Esophagus mucosa (tissue), 1 donor: ENCODE measurements around the gene NALCN. TPM values are rescaled to one million over a fixed set of nuclear protein-coding genes. Genes with fewer than 3 reads are reported as not detected.

Experiments
- ATAC-seq: fragments of 200-7000 bp; cut with Tn5 transposase; one replicate; pipeline ENCODE4 v1.9.1; 2020
- total RNA-seq: library from RNA; stranded (reverse); gene quantifications from one replicate; pipeline ENCODE4 v1.2.4, GENCODE V29; 2023
- donor health status: DM: yes; HTN: yes; CAD: no.

The NALCN gene
- total RNA-seq, 1 donor from 2014 or later: not detected

DNA sequence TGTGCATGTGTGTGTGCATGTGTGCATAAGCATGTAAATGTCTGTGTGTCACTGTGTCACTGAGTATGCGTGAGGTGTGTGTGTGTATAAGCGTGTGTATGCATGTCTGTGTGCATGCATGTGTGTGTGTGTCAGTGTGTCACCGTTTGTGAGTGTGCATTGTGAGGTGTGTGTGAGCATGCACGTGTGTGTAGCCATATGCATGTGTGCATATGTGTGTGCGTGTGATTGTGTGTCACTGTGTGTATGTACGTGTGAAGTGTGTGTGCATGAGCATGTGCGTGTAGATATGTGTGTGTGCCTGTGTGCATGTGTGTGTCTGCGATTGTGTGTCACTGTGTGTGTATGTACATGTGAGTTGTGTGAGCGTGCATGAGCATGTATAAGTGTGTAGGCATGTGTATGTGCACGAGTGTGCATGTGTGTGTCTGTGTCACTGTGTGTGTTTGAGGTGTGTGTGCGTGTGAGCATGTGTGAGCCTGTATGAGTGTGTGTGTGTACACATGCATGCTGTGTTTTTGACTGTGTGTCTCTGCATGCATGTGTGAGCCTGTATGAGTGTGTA is 144.5 kb downstream of the NALCN start:
- ATAC-seq: no peak

DNA sequence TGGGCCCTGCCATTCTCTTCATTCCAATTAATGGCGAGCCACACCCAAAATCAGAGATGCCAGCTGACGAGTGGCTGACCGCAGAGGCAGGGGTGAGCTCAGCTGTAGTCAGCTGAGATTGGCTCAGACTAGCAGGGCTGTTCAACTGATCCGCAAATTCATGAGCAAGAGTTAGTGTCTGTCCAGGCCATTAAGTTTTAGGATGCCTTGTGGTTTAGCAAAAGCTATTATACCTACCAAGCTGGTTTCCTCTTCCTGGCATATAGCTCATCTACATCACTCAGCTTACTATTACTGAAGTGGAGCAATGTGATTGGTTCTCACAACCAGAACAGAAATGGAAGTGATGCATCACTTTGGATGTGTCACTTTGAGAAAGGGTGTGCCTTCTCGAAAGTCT is 148.7 kb downstream of the NALCN start:
- ATAC-seq: no peak

DNA sequence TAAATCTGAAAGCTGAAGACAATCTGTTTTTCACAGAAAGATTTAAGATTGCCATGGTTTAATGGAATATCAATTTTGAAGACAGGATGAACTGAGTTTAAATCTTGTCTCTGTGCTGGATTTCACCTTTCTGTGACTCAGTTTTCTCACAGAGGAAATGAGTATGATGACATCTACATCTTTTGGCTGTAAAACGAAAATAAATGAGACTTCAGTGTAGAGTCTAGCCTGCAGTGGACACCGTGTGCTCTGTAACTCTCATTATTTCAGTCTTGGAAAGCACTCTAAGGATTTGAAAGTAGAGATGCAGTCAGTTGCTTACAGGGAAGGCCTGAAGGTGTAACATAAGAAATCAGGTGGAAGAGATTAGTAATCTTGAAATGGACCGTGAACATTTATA is 150.4 kb downstream of the NALCN start:
- ATAC-seq: no peak

DNA sequence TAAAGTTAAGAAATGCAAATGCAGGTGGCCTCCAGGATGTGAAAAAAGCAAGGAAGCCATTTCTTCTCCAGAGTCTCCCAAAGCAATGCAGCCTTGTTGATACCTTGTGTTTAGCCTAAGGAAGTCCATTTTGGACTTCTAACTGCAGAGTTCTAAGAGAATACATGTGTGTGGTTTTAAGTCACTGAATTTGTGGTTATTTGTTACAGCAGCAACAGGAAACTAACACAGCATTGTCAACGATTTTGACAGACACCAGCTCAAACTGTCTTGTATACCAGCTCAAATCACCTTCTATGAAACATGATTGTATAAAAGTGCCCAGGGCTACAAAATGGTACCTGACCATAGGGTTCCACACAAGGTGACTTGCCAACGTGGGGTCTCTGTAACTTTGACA is 151.4 kb downstream of the NALCN start:
- no peak for ATAC-seq

DNA sequence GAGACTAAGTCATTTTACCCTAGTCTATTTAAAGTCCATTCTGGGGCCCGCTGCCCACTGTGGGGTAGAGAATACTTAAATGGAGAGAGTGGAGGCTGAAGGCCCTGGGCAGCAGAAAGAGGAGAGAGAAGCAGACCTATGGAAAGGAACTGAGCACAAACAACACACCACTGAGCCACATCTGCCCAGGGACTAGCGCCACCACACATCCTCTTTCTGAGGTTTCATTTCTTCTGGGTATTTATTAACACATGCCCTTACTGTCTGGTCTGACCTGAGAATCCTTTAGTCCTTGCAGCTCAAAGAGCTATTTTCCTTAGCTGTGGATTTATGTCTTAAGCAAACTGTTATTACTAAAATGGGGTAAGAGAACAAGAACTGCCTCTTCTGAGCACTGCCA is 154.0 kb downstream of the NALCN start:
- no peak for ATAC-seq

DNA sequence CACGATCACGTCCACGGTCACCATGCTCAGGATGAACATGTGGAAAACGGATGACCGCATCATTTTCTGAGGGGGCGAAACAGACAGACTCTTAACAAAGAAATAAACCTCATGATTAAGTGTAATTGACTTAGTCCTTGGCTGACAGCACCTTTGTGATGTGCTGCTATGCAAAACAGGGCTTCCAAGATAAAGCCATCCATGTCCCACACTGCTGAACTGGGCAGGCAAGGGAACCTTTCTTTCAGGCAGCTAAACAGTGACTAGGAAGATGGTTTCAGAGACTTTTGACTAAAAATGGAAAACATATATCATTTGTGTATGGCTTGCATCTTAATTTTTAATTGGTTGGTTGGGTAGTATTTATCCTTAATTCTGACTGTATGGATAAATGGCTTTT is 157.8 kb downstream of the NALCN start:
- no peak for ATAC-seq

DNA sequence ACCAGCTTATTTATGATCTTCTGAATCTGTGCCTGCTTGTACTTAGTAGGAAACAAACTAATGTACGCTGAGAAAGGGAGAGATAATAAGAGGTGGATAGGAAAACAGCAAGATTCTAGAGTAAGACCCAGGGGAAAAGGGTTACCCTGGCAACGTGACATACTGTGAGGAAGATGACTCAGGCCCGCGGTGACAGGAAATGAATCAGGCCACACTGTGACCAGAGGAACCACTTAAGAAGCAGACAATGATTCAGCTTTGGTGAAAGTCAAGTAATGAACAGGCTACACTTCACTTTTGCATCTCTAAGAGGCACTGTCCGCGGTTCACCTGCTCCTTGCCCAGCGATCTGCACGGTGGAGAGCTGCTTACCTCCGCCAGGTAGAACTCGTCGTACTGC is 158.2 kb downstream of the NALCN start:
- no peak for ATAC-seq

DNA sequence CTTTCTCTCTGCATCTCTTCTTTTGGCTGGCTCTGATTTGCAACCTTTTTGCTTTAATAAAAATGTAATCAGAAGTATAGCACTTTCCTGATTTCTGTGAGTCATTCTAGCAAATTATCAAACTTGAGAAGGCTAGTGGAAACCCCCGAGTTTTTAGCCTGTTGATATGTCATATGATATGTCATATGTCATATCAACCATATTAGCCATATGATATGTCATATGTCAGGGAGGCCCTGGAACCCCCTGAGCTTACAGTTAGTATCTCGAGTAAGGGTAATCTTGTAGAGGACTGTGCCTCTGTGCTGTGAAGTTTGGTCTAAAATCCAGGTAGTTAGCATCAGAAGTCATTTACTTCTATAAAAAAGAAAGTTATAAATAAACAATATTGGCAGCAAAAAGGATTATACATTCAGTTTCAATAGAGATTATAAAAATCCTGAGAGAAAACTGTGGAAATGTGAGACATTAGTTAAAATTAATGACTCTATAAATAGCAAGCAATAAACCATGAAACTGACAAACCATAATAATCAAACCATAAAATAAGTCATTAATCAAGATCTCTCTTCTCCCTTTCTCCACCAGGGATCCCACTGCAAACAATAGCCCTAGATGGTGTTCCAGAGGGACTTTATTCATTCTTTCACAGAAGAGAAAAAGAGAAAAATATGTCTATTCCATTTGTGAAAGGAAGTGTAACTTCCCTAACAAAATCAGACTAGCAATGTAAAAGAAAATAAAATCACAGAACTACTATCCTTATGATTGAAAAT is 167.4 kb downstream of the NALCN start:
- ATAC-seq: no peak

DNA sequence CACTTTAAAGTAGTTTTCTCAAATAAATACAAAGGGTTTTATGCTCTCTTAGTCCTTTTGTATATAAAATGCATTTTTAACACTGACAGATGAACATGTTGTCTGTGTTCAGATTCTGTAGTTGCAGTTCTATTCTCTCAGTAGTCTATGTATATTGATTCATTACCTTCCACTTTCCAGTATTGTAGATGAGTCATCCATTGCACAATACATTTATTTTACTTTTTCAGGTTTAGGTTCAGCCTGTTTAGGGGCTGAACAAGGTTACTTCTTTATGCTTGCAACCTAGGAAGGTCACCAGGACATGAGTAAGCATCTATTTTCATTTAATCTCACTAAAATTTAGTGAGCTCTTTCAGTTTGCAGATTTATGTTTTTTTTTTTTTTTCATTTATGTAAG is 173.6 kb downstream of the NALCN start:
- ATAC-seq: no peak

DNA sequence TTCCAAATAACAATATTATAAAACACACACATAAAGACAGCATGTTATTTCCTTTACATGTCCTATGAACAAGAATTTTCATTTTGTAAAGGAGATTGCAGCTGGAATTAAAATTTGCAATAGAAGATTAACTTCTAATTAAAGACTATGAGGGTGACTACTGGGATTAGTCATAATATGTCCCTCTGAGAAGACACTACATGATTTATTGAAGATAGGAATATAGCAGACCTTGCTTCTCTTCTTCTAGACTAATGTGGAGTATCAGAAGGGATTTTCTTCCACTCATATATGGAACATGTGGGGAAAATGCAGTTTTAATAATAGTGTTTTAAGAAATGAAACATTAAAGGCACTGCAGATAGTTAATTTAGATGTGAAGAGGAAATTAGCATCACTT is 177.8 kb downstream of the NALCN start:
- ATAC-seq: no peak

DNA sequence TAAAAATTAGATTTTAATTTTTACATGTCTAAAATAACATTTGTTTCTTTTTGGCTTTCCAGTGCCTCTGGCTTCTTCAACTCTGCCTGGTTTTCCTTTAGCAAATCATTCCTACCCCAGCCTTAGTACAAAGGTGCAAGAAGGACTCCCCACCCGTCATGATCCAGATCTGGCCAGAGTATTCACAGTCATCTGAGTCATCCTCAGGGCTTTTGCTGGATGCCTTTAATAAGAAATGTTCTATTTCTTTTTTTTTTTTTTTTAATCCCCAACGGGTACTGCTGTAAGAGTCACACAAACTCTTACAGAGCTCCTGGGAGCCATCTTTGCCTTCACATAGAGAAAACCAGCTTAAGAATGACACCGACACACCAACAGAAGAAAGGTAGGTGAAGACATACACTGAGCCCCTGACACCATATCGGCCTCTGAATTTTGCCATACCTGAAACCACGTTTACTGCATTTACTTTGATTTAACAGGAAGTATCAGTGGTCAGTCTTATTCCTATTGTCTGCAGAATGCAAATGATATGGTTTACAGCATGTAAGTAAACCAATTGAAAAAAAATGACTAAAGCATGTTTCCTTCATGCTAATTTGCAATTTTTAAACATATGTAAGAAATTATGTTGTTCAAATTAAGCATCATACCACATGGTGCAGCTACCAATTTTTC is 184.4 kb downstream of the NALCN start:
- no peak for ATAC-seq

DNA sequence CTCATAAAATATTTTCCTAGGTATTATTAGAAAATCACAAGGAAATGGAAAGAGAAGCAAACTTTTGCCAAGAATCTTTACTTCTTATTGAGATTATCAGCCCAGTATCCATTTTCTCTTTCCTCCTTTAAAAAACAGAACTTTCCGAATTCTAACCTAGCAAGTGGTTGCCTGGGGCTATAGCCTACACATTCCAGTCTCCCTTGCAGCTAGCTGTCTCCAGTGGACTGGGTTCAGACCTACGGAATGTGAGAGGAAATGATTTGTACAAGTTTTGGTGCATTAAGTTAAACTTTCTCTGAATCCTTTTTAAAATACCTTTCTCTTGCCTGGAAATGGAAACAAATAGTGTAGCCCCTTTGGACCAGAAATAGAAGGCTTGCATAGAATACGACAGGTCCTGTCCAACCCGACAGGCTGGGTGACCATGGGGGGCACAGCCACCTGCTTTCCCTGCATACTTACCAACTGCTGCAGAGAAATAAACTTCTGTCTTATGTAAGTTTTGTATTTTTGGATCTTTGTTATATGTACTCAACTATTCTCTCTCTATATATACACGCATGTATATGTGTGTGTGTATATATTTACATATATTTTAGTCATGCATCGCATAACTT is 185.9 kb downstream of the NALCN start:
- ATAC-seq: no peak

DNA sequence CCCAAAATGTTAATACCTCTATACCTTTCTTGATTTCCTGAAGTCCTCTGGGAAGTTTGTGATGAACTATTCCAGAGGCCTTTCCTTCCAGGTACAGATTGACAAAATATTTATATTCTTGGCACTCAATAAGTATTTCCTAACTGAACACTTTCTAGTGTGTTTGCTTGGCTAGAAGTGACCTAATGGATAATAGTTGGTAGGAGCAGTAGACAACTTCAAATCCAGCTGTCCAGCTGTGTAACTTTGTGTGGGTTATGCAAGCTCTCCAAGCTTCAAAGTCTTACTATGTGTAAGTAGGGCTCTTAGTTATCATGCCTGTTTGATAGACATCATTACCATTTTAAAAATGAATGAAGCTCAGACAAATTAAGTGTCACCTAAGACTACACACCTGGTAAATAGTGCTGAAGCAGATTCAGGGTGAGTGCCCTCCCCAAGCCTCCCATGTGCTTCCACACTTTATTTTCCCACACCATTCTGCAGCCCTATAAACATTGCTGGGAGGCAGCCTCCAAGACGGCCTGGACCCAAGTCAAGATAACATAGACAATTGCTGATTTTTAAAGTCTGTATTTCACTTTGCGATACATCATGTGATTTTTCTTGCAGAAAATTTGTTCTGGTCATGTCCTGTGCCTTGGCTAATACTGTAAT is 196.6 kb downstream of the NALCN start:
- ATAC-seq: no peak

DNA sequence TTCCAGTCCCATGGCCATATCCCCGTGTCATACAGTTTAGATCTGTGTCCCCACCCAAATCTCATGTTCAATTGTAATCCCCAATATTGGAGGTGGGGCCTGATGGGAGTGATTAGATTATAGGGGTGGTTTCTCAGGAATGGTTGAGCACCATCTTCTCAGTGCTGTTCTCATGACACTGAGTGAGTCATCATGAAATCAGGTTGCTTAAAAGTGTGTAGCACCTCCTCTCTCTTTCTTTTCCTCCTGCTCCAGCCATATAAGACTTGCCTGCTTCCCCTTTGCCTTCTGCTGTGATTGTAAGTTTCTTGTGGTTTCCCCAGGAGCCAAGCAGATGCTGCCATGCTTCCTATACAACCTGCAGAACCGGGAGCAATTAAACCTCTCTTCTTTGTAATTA is 197.8 kb downstream of the NALCN start:
- ATAC-seq: no peak

DNA sequence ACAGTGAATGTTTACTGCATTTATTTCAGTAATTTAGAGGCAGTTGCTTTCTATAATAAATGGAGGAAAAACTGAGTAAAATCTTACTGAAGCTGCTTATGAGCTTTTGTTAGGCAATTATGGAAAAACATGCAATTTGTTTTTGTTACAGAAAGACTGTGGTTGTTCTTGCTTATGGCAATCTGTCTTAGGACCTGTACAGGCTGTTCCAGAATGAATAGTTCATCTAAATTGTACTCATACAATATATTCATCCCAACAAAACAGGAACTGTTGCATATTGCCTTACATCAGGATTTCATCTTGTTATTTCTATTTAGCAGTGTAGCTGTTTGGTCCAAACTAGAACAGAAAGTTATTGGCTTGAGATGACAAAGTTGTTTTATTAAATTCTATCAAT is 199.2 kb downstream of the NALCN start:
- ATAC-seq: no peak

DNA sequence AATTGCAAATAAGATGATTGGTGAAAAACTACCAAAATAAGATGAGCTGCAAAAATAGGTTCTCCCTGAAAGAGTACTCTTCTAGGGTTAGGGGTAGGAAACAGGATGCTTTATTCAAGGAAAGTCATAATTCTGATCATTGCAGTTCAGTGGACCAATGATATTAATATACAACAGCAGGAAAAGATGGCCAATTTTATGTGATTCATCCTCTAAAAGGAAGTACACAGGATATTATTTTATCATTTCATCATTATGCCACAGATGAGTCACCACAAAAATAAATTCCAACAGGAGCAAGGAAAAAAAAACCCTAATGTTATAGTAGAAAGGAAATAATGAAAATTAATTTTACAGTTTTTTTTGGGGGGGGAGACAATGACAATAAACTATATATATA is 205.0 kb downstream of the NALCN start:
- ATAC-seq: no peak

DNA sequence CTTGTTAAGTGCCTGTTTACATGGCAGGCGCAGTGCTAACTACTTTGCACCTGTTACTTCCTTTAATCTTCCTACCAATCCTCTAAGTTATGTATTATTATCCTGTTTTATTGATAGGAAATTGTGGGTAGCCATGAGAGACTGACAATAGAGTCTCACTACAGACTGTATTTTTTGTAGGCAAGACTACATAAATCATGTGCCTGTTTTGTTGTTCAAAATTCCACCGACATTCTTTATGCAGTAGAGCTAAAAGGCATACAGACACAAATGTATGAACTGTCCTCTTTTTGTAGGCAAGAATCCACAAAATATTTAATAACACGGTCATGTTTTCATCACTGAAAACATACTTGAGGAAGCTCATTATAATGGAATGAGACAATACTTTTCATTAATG is 205.5 kb downstream of the NALCN start:
- no peak for ATAC-seq

DNA sequence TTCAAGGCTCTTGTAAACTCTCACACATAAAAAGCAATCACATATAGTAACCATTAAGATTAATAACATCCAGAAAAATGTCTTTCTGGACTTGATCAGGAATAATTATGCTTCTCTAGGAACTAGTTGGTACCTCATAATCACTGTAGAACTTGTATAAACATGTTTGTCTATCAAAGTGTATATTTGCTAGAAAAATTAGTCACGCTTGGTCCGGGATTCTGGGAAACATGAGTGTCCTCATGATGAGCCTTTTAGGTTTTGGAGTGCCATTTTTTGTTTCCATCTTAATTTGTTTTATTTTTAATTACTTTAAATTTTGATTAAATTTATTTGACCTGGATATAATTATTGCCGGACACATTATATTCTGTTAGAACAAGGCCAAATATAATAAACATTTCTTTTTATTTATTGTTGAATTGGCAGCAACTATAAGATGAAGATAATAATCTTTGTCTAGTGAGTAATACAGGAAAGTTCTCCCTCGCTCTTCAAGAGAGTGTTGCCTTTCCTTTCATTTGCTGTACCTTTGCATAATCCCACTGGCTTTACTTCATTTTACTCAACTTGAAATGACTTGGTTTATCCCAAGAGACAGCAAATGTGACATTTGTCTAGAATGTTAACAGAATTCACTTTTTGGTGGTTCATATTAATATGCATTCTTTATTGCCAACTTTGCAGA is 207.0 kb downstream of the NALCN start:
- ATAC-seq: no peak

DNA sequence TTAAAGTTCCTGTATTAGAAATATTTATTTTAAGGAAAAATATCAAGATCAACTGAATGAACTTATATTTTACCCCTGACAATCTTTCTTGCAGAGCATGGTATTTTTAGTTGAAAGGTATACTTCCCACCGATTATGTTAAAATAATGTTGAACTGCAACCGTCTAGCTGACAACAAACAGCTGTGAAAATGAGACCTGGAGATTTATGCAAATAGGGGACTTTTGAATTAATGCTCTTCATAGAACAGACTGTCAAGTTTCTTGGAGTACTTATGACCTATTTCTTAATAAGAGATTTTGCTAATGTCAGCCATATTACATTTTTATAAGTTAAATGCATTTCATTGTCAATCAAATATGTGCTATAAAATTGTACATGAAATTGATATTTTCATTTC is 210.9 kb downstream of the NALCN start:
- no peak for ATAC-seq

DNA sequence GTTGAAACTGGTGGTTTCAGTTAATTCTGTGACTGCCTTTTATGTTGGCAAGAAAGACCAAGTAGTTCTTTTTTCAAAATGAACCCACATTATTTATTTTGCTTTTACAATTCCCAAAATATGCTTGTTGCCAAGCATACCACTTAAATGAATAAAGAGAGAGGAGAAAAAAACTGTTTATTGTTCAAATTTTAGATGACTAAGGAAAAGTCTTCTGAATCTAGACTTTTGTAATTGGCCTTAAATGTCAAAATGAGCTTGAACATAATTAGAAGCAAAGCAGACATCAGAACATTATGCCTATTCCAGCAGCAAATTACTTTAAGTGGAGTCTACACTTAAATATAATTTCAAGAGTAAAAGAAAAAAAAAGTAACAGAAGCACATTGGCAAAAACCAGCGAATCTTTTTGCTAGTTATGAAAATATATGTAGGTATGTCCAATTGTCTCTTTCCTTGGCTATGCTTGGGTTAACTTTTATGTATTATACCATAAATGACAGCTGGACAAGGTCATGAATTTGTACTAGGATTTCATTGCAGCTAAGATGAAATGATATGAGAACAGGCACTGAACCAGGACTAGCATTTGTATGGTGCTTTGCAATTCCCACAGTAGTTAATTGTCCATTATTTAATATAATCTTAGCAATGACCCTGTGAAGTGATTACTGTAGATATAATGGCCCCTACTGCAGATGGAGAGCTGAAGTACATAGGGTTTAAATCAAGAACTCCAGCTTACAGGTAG is 211.9 kb downstream of the NALCN start:
- ATAC-seq: no peak

DNA sequence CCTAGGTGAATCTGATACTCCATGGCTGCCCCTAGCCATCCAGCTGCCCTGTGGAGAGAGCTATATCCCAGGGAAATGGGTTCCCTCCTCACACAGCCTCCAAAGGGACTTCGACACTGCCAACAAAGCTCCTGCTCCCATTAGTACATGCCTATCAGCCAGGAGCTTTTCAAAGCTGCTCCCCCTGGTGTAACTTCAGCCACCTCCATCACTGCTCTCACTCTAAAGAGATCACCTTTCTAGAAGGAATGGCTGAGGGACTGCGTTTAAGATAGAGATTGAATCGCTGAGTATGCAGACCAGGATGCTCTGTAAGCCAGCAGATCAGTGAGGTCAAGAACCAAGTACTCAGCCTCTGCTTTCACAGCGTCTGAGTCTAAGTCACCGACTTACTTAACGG is 213.7 kb downstream of the NALCN start:
- ATAC-seq: no peak

DNA sequence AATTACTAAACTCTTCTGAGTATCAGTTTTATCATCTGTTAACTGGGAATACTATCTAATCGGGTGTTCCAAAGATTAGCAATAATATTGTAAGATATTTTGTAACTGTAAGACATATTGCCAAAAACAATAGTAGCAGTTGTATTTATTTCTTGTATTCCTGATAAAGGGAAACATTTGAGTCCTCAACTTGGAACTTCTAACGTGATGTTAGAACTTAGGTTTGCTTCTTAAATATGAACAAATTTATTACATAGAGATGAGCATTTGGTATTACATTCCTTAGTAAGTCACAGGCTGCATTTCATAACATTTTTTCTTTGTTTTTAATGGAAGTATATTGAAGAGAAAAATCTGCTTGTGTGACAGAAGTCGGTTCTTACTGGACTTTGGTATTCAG is 225.3 kb downstream of the NALCN start:
- no peak for ATAC-seq
